MM.1S (cell line): ENCODE measurements around the gene SYPL1.

Source experiments
- CTCF ChIP-seq: fragments of 300-600 bp; sonication (generic); IDR thresholded peaks from 2 replicates; pipeline ENCODE4 v1.5.1; 2016; ENCODE audit warnings: antibody characterized with exemption, low read length, mixed read lengths
- EZH2 ChIP-seq: fragments of 300-600 bp; sonication (generic); optimal IDR thresholded peaks from 2 replicates; pipeline ENCODE3; 2017; ENCODE audit warnings: low read depth, mild to moderate bottlenecking, antibody characterized with exemption, low read length, mixed read lengths

GRCh38 chr7:106116161-106116704 lies 4.1 kb upstream of the SYPL1 start:
- no peak for TF ChIP-seq CTCF
- TF ChIP-seq EZH2, result no peak
